Measurements from ENCODE around the gene FAM120B. TPM values are rescaled to one million over a fixed set of nuclear protein-coding genes. Genes with fewer than 3 reads are reported as not detected.

FAM120B gene
- total RNA-seq, 1 experiment from 2014 or later, result 16.7 TPM

DNA sequence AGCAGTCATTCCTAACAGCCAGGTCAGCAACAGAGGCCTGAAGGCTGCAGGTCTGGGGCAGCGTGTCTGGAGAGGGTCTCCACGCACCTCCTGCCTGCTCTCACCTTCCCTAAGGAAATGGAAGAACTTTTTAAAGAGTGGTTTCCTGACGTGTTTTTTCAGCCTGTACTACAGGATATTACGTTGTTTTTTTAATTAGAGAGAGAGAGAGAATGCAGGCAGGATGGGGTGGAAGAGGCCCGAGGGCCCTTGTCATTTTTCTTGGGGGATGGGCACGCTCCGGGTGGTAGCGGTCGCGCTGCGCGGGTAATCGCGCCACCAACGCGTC, 17.7 kb upstream of the FAM120B start:
- peaks cover 89% of the 10 kb centered on the region for H3K27me3 Mint-ChIP-seq (ENCODE audit: low read depth)
- no peaks in the 10 kb centered on the region for H4K20me1 ChIP-seq (ENCODE audit: control insufficient read depth, insufficient read depth, insufficient read length)
- no peaks in the 10 kb centered on the region for H3K9me3 ChIP-seq (ENCODE audit: control insufficient read depth, low read depth, low read length)
- no peak overlapping the region for H4K8ac ChIP-seq (replicated peaks; ENCODE audit: insufficient read length, low read depth, low read length)
- no peak overlapping the region for H3K18ac ChIP-seq (ENCODE audit: insufficient read length, low read depth, low read length)
- H3K79me2 ChIP-seq (ENCODE audit: insufficient read depth, low read length), result no peaks in the 10 kb centered on the region
- peaks cover 20% of the 10 kb centered on the region for H3K23me2 ChIP-seq (ENCODE audit: insufficient read length, low read depth, low read length, poor library complexity, severe bottlenecking)
- no peak overlapping the region for H2AK5ac ChIP-seq (ENCODE audit: insufficient read length, low read length)
- WGBS (ENCODE audit: extremely low coverage, insufficient read length, low lambda C conversion rate), result no CpG with 5 or more reads among the region's 16 CpGs
- H3K9ac ChIP-seq (ENCODE audit: extremely low read depth, insufficient read length, low read length), result no peak overlapping the region
- H3K4me1 Mint-ChIP-seq, result peaks cover 41 to 55% of the 10 kb centered on the region in 2 experiments
- H3K4me3 Mint-ChIP-seq, result peak overlapping the region; percentile 57 to 86
- H3K36me3 Mint-ChIP-seq (ENCODE audit: insufficient read depth in 1 of 3, low read depth in 3 of 3), result peaks cover 9 to 30% (median 23%) of the 10 kb centered on the region in 3 experiments
- no peak overlapping the region for H3K14ac ChIP-seq (ENCODE audit: insufficient read depth, low read length)
- H2BK15ac ChIP-seq (ENCODE audit: low read depth, low read length), result no peak overlapping the region
- no peak overlapping the region for H3K56ac ChIP-seq (ENCODE audit: insufficient read length, low read depth, low read length)
- H2BK120ac ChIP-seq (ENCODE audit: low read depth, low read length, poor library complexity, severe bottlenecking), result no peak overlapping the region
- H3T11ph ChIP-seq (ENCODE audit: low read length), result no peak overlapping the region
- no peak overlapping the region for H2BK12ac ChIP-seq (ENCODE audit: insufficient read length, low read depth, low read length)
- no peak overlapping the region for H3K4ac ChIP-seq (ENCODE audit: low read depth, low read length)
- H3K27ac Mint-ChIP-seq, result no peak overlapping the region; a peak in 1 of 7 replicates
- no peaks in the 10 kb centered on the region for H3K79me1 ChIP-seq (ENCODE audit: insufficient read depth, low read depth, low read length, poor library complexity, severe bottlenecking)
- H2BK5ac ChIP-seq (ENCODE audit: insufficient read length, low read length), result no peak overlapping the region
- no peak overlapping the region for H4K91ac ChIP-seq (ENCODE audit: insufficient read length, low read depth, low read length)
- DNase-seq, result no peak
- H2AFZ ChIP-seq (ENCODE audit: low read length), result no peak overlapping the region
- no peak for TF ChIP-seq CTCF (conservative IDR thresholded peaks at IDR 0.05)
- no peaks in the 10 kb centered on the region; the same call in 1 of the 2 replicates for H3K4me1 ChIP-seq (ENCODE audit: insufficient read depth, low read length)
- peaks cover 52% of the 10 kb centered on the region for H3K27me3 ChIP-seq (ENCODE audit: insufficient read depth, low read length)
- no peak overlapping the region for H4K5ac ChIP-seq (ENCODE audit: insufficient read length, low read depth, low read length)
- no peak overlapping the region for H3K27ac ChIP-seq (ENCODE audit: insufficient read length, low read depth, low read length)
- H3K9me3 Mint-ChIP-seq, result peaks cover 0 to 8% of the 10 kb centered on the region in 2 experiments; a peak in 3 of 5 replicates
- H3K4me2 ChIP-seq (ENCODE audit: insufficient read depth, insufficient read length, low read length), result peak overlapping the region; percentile 66
- no peak overlapping the region for H3K23ac ChIP-seq (ENCODE audit: insufficient read length, low read depth, low read length)
- no peak overlapping the region for H2BK20ac ChIP-seq (ENCODE audit: low read depth, low read length, poor library complexity, severe bottlenecking)

Data from H9 (cell line).